AG04450 (cell line): ENCODE measurements around the gene KBTBD13. TPM values are rescaled to one million over a fixed set of nuclear protein-coding genes. Genes with fewer than 3 reads are reported as not detected.

Source experiments
- CTCF ChIA-PET: fragments of 300-600, 350-600 bp; formaldehyde crosslinking; extraction: SDS; loops from one replicate; lab custom pipeline; 2022; ENCODE audit warnings: antibody characterized with exemption, inconsistent platforms; lab: Charles Lee
- POLR2A ChIA-PET: fragments of 350-600 bp; formaldehyde crosslinking; extraction: SDS; loops from one replicate; lab custom pipeline; 2021; ENCODE audit warnings: antibody characterized with exemption, inconsistent platforms; lab: Yijun Ruan, JAX
- DNase-seq: peaks from one replicate; pipeline ENCODE4 v3.0.0-alpha.2; 2011; ENCODE audit warnings: low read depth, low spot score
- H3K27ac ChIP-seq: one replicate; pipeline ENCODE4 v1.5.1; 2012; ENCODE audit warnings: low read depth, low read length, control low read depth
- H3K27me3 ChIP-seq: one replicate; pipeline ENCODE4 v1.6.0; 2012; ENCODE audit warnings: low read length; ENCODE audit not compliant: control insufficient read depth, insufficient read depth
- H3K4me3 ChIP-seq: 2 replicates; pipeline ENCODE4 v1.5.1; 2011; ENCODE audit warnings: mild to moderate bottlenecking, low read depth, low read length, control low read depth
- H3K9me3 ChIP-seq: 2 replicates; pipeline ENCODE4 v1.5.1; 2012; ENCODE audit warnings: low read length; ENCODE audit not compliant: control insufficient read depth, insufficient read depth
- polyA plus RNA-seq: library from polyadenylated mRNA; depleted of rRNA; stranded (reverse); fragments of >200 nt; gene quantifications from 2 replicates; pipeline ENCODE4 v1.2.3, GENCODE V29; 2011
- TF ChIP-seq, protein P1 (sequence below): IDR thresholded peaks from 2 replicates; pipeline ENCODE4 v1.5.1; 2011; ENCODE audit warnings: low read depth, low read length, control low read depth, inconsistent platforms

KBTBD13 gene
- polyA plus RNA-seq, 1 experiment = not detected

DNA sequence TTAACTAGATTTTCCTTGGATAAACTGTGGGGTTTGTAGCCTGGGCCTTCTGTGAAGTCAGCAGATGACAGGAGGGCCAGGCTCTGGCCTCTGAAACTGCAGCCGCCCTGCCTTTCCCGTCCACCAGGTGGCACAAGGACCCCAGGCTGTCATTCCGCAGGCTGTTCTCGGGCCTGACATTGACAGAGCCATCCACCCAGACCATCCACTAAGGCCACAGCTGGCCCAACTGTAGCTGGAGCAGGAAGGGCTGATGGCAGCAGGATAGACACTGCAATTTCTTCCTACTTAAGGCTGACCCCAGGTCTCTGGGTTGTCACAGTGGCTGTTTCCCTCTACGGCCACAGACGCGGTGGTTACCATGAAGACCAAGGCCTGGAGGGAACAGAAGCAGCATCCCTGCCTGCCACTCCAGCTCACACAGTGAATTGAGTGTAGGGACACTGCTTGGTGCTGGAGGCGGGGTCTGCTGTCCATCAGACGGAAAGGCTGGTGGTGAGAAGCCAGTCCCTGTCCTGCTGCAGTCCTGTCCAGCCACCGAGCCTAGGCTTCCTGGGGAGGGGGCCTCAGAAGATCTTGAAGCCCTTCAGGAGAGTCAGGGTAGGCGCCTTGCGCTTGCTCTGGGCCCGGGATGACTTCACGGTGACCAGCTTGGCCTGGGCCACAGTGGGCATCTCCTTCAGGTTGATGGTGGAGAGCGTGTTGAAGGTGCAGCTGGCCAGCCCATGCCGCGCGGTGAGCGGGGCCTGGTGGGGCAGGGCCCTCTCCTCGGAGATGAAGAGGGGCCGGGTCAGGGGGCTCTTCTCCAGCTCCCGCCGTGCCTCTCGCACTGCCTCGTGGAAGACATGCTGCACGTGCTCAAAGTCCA lies 22.0 kb upstream of the KBTBD13 start:
- DNase-seq = no peak
- Histone ChIP-seq H3K9me3 (no peaks in the 10 kb centered on the region; the same call in 1 of the 2 replicates), H3K4me3 (no peak overlapping the region), H3K27me3 (peaks cover under 1% of the 10 kb centered on the region), H3K27ac (no peak overlapping the region)
- ChIA-PET POLR2A (interaction anchor here (1.8 to 3.4 kb wide), 2 partner anchors 14 to 28 kb away, joined by 6 to 16 read pairs; partner anchors contain the start of gene RASL12), CTCF (interaction anchor here (0.6 to 7.7 kb wide), 17 partner anchors 9 to 345 kb away, joined by 4 to 127 read pairs (median 8); partner anchors contain the start of genes PDCD7, RASL12 and UBAP1L)
- TF ChIP-seq, protein P1, sequence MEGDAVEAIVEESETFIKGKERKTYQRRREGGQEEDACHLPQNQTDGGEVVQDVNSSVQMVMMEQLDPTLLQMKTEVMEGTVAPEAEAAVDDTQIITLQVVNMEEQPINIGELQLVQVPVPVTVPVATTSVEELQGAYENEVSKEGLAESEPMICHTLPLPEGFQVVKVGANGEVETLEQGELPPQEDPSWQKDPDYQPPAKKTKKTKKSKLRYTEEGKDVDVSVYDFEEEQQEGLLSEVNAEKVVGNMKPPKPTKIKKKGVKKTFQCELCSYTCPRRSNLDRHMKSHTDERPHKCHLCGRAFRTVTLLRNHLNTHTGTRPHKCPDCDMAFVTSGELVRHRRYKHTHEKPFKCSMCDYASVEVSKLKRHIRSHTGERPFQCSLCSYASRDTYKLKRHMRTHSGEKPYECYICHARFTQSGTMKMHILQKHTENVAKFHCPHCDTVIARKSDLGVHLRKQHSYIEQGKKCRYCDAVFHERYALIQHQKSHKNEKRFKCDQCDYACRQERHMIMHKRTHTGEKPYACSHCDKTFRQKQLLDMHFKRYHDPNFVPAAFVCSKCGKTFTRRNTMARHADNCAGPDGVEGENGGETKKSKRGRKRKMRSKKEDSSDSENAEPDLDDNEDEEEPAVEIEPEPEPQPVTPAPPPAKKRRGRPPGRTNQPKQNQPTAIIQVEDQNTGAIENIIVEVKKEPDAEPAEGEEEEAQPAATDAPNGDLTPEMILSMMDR = peak; percentile 99

DNA sequence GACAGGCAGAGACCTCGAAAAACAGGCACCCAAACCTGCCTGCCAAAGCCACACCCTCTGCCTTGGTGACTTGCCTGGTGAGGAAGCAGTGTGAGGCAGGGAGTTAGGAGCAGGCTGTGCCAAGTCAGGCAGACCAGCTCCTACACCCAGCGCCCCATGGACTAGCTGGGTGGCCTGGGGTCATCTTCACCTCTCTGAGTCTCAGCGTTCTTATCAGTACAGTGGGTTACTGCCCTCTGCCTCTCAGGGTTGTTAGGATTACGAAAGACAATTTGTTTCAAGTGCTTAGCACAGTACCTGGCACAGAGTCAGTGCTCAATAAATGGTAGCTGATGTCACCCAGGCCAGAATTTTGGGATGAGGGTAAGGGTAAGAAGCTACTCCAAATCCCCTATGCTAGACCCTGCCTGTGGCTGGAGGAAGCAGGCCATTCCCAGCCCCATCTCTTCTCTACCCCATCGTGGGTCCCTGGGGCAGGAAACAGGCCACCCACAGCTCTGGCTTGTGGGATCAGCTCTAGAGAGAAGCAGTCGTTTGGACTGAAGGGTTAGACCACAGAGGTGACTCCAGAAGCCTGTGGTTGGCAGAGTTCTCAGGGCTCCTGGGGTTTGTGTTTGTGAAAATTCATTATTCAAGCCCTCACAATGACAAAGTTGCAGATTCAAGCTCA lies 21.2 kb upstream of the KBTBD13 start:
- Histone ChIP-seq H3K27me3 (peaks cover 5% of the 10 kb centered on the region), H3K4me3 (no peak overlapping the region), H3K27ac (no peak overlapping the region), H3K9me3 (peaks cover under 1% of the 10 kb centered on the region)
- TF ChIP-seq, protein P1 = no peak
- POLR2A ChIA-PET = interaction anchor here (1.8 to 3.4 kb wide), 2 partner anchors 14 to 27 kb away, joined by 6 to 16 read pairs; partner anchors contain the start of gene RASL12
- CTCF ChIA-PET = interaction anchor here (0.6 to 7.7 kb wide), 12 partner anchors 8 to 79 kb away, joined by 3 to 127 read pairs (median 14); partner anchors contain the start of genes PDCD7 and RASL12
- DNase-seq = no peak

GRCh38 chr15:65056106-65056505 lies 20.4 kb upstream of the KBTBD13 start:
- peaks cover 4% of the 10 kb centered on the region for H3K9me3 ChIP-seq
- CTCF ChIA-PET = interaction anchor here (0.6 to 7.7 kb wide), 7 partner anchors 13 to 46 kb away, joined by 4 to 127 read pairs (median 33); partner anchors contain the start of gene RASL12
- TF ChIP-seq, protein P1 = no peak

DNA sequence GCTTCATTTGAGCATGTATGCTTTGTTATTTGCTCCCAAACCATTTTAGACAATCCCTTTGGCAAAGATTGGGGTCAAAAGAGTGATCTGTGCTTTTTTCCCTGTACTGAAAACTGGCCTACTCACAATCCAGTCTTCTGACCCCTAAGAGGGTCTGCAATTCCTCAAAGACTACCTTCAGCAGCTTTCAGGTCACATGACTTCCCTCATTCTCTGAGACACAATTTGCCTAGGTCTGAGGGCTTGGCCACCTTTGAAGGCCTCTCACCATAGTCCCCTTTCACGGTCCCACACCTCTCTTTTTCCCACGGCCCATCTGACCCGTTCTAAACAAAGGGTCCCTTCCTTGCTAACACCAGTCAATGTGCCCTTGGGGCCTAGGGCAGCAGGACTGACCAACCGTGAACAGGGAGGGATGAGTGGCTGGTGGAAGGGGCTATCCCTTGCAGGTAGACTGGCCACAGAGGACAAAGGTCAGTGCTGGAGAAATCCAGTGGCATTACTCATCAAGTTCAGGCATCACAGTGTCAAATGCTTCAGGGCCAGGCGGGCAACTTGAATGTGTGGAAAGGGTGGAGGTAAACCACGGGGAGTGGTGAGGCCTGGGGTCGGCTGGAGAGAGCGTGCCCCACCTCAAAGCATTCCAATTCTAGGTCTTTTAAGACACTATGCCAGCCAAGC lies 19.5 kb upstream of the KBTBD13 start:
- DNase-seq = no peak
- H3K9me3 ChIP-seq = peaks cover 4% of the 10 kb centered on the region
- ChIA-PET POLR2A (interaction anchor here (0.6 to 0.9 kb wide), 3 partner anchors 10 to 27 kb away, joined by 3 to 4 read pairs (median 3); no protein-coding TSS in a partner anchor), CTCF (interaction anchor here (2.4 to 7.7 kb wide), 5 partner anchors 21 to 45 kb away, joined by 6 to 127 read pairs (median 36); no protein-coding TSS in a partner anchor)
- peaks cover 7% of the 10 kb centered on the region for H3K27me3 ChIP-seq
- TF ChIP-seq, protein P1 = no peak
- H3K4me3 ChIP-seq = no peak overlapping the region
- no peak overlapping the region for H3K27ac ChIP-seq

More at GRCh38 chr15:65056106-65056505, 20.4 kb upstream of the KBTBD13 start:
- Histone ChIP-seq H3K27ac (no peak overlapping the region), H3K4me3 (no peak overlapping the region), H3K27me3 (peaks cover 7% of the 10 kb centered on the region)
- no peak for DNase-seq
- POLR2A ChIA-PET = interaction anchor here (0.6 to 3.4 kb wide), 4 partner anchors 11 to 28 kb away, joined by 3 to 16 read pairs (median 4); partner anchors contain the start of gene RASL12
